ENCODE results near the gene MOGAT1. TPM values are rescaled to one million over a fixed set of nuclear protein-coding genes. Genes with fewer than 3 reads are reported as not detected.

Gene MOGAT1
- total and polyA plus RNA-seq, 2 of the 8 experiments (the other 6 are each of a cell fraction or from before 2014, with no cell fraction given): 0.11 to 0.67 TPM

GRCh38 chr2:222690564-222691200, 19.2 kb downstream of the MOGAT1 start:
- Histone ChIP-seq H2BK15ac (ENCODE audit: low read length) (no peak overlapping the region), H4K8ac (ENCODE audit: extremely low read depth, insufficient read depth, low read length) (no peak overlapping the region), H2BK120ac (replicated peaks; ENCODE audit: low read depth, low read length) (no peak overlapping the region), H4K91ac (replicated peaks; ENCODE audit: insufficient read length, low read length) (no peak overlapping the region), H2BK12ac (ENCODE audit: low read depth, low read length) (no peak overlapping the region), H2AK5ac (ENCODE audit: low read depth, low read length) (no peak overlapping the region), H3K79me1 (ENCODE audit: low read depth, low read length) (no peaks in the 10 kb centered on the region), H2AFZ (ENCODE audit: low read length) (no peak overlapping the region), H3K36me3 (ENCODE audit: control insufficient read depth in 2 of 4, insufficient read depth in 4 of 4, low read length in 3 of 4) (no peaks in the 10 kb centered on the region), H3K9me3 (ENCODE audit: insufficient read depth in 2 of 2, low read depth in 1 of 2, low read length in 1 of 2) (no peaks in the 10 kb centered on the region), H3K14ac (ENCODE audit: insufficient read length) (no peak overlapping the region), H3K4me3 (ENCODE audit: extremely low read depth in 1 of 4, insufficient read depth in 2 of 4, low read depth in 3 of 4, low read length in 4 of 4) (no peak overlapping the region), H3K18ac (ENCODE audit: extremely low read depth, low read length) (no peak overlapping the region), H2BK20ac (ENCODE audit: low read length) (no peak overlapping the region), H4K5ac (ENCODE audit: insufficient read length, low read depth, low read length) (no peak overlapping the region), H3K27me3 (replicated peaks in 1 of 4; ENCODE audit: control insufficient read depth in 3 of 4, extremely low read depth in 1 of 4, insufficient read depth in 3 of 4, low read length in 3 of 4) (no peaks in the 10 kb centered on the region), H3K9ac (replicated peaks in 1 of 4; ENCODE audit: extremely low read depth in 1 of 4, low read depth in 3 of 4, low read length in 3 of 4) (no peak overlapping the region), H4K20me1 (replicated peaks in 1 of 2; ENCODE audit: control insufficient read depth in 1 of 2, insufficient read depth in 2 of 2, low read length in 2 of 2) (no peaks in the 10 kb centered on the region), H2BK5ac (ENCODE audit: low read depth, low read length) (no peak overlapping the region), H3K23ac (ENCODE audit: insufficient read length) (no peak overlapping the region), H3K56ac (replicated peaks; ENCODE audit: insufficient read length, low read depth, low read length) (no peak overlapping the region), H3K4ac (replicated peaks; ENCODE audit: insufficient read length, low read depth, low read length) (no peak overlapping the region), H3K23me2 (ENCODE audit: low read depth, low read length) (no peaks in the 10 kb centered on the region), H3K27ac (ENCODE audit: low read depth, low read length) (no peak overlapping the region), H3K4me2 (ENCODE audit: insufficient read depth in 1 of 2, low read depth in 2 of 2, low read length in 2 of 2) (no peak overlapping the region), H3K4me1 (replicated peaks in 1 of 4; ENCODE audit: control insufficient read depth in 3 of 4, insufficient read depth in 4 of 4, low read length in 3 of 4) (no peaks in the 10 kb centered on the region), H3K79me2 (ENCODE audit: control insufficient read depth in 1 of 2, insufficient read depth in 2 of 2, low read length in 2 of 2) (no peaks in the 10 kb centered on the region)
- peak; percentile 59 to 92 for DNase-seq (ENCODE audit: low read depth in 1 of 2, low spot score in 2 of 2)
- ChIA-PET CTCF (ENCODE audit: partially characterized antibody) (interaction anchor here (0.5 to 10.6 kb wide), 50 partner anchors 9 to 1225 kb away, joined by 3 to 124 read pairs (median 4); partner anchors contain the start of gene MOGAT1), POLR2A (ENCODE audit: partially characterized antibody) (interaction anchor here (0.6 to 1.1 kb wide), 3 partner anchors 47 to 216 kb away, joined by 3 to 4 read pairs (median 3); no protein-coding TSS in a partner anchor)
- peak; percentile 90 for FAIRE-seq
- WGBS, 2 experiments (ENCODE audit: extremely low coverage in 1 of 2, insufficient coverage in 1 of 2, insufficient read length in 1 of 2, insufficient replicate concordance in 2 of 2, low coverage in 1 of 2, low lambda C conversion rate in 2 of 2, missing lambda C conversion rate in 1 of 2): 27% methylated on average over 10 of the region's 10 CpGs; no CpG with 5 or more reads in 1 of the 2 experiments
- peak; percentile 88 to 91 for TF ChIP-seq RAD21 (IDR thresholded peaks at IDR 0.05 in 1 of 2, conservative IDR thresholded peaks at IDR 0.05 in 1 of 2; ENCODE audit: low read depth in 2 of 2, low read length in 2 of 2)
- no peak for TF ChIP-seq CHD1 (IDR thresholded peaks at IDR 0.05; ENCODE audit: low read depth, low read length)
- TF ChIP-seq CTCF (IDR thresholded peaks at IDR 0.05; ENCODE audit: control extremely low read depth in 1 of 3, insufficient read depth in 1 of 3, low read depth in 1 of 3, low read length in 3 of 3): peak; percentile 99 to 100 (median 100)
- TF ChIP-seq ATF3 (IDR thresholded peaks at IDR 0.05; ENCODE audit: insufficient read depth, low read depth, low read length): peak; percentile 62; the same call in 1 of the 2 replicates
- TF ChIP-seq TEAD4 (IDR thresholded peaks at IDR 0.05; ENCODE audit: low read depth, low read length): 0 out of 2 replicates have a peak, but pooled peaks have one; percentile 31
- peak; percentile 55; the same call in 1 of the 2 replicates for TF ChIP-seq JUND (IDR thresholded peaks at IDR 0.05; ENCODE audit: low read length)
- no peak for TF ChIP-seq RFX5 (IDR thresholded peaks at IDR 0.05; ENCODE audit: borderline replicate concordance, low read depth, low read length)
